GM19239 (cell line): Measurements from ENCODE around the gene NACAD.

Experiments used
- DNase-seq: peaks from one replicate; pipeline ENCODE4 v3.0.0; 2011; ENCODE audit warnings: low spot score; ENCODE audit not compliant: insufficient read length
- FAIRE-seq: peaks from 2 replicates; lab custom pipeline; 2011; peaks lifted over from hg19 to GRCh38; lab: Jason Lieb, UNC

Gene NACAD

DNA sequence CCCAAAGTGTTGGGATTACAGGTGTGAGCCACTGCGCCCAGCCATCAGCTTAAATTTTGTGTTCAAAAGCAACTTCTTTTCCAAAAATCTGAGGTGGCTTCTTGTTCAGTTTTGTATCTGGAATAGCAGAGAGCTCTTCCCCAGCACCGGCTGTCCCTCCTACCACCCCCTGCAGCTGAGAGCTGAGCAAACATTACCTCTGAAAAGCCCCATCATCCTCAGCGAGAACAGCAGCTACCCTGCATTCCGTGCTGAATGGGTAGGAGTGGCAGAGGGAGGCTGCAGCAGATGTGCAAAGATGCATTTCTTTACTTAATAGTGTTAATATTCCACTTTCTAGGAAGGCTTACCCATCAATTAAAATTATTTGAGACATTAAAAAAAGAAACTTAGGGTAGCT, 56.9 kb downstream of the NACAD start:
- FAIRE-seq = peak; percentile 21
- no peak for DNase-seq
